Measurements from ENCODE around the gene SGCD.

The SGCD gene

DNA sequence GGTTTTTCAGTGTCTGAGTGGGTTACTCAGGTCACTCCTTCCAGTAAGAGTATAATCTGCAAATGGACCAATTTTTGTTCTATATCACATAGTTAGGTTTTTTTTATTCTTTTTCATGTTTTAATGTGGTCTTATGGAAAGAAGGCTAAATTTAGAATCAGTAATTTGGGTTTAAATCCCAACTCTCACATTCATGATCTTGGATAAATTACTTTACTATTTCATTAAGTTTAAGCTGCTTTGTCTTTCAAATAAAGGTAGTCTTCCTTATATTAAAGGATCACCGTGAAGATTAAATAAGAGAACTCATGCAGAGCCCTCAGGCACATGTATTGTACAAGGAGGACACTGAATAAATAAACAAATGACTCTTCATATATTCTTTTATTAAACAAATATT lies 234.7 kb downstream of the SGCD start:
- Histone ChIP-seq H3K4me3 (replicated peaks; ENCODE audit: low read depth, low read length) (no peak overlapping the region), H3K27me3 (replicated peaks; ENCODE audit: control insufficient read depth, insufficient read depth, low read length) (no peaks in the 10 kb centered on the region), H3K36me3 (ENCODE audit: control insufficient read depth, insufficient read depth, low read length) (no peaks in the 10 kb centered on the region)
- DNase-seq (ENCODE audit: extremely low read depth, insufficient read length): no peak
- TF ChIP-seq, protein P1, sequence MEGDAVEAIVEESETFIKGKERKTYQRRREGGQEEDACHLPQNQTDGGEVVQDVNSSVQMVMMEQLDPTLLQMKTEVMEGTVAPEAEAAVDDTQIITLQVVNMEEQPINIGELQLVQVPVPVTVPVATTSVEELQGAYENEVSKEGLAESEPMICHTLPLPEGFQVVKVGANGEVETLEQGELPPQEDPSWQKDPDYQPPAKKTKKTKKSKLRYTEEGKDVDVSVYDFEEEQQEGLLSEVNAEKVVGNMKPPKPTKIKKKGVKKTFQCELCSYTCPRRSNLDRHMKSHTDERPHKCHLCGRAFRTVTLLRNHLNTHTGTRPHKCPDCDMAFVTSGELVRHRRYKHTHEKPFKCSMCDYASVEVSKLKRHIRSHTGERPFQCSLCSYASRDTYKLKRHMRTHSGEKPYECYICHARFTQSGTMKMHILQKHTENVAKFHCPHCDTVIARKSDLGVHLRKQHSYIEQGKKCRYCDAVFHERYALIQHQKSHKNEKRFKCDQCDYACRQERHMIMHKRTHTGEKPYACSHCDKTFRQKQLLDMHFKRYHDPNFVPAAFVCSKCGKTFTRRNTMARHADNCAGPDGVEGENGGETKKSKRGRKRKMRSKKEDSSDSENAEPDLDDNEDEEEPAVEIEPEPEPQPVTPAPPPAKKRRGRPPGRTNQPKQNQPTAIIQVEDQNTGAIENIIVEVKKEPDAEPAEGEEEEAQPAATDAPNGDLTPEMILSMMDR (IDR thresholded peaks at IDR 0.05; ENCODE audit: insufficient read depth, low read length, poor library complexity, severe bottlenecking): no peak

DNA sequence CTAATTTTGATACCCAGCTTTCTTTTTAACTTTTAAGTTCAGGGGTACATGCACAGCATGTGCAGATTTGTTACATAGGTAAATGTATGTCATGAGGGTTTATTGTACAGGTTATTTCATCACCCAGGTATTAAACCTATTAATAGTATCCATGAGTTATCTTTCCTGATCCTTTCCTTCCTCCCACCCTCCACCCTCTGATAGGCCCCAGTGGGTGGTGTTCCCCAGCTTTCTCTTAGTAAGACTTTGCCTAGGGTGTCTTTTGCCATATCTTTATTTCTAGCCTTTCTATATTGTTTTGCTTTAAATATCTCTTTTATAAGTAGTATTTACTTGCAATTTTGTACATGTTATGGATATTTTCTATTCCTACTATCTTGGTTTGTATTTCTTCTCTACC lies 243.7 kb downstream of the SGCD start:
- TF ChIP-seq, protein P1 (IDR thresholded peaks at IDR 0.05; ENCODE audit: insufficient read depth, low read length, poor library complexity, severe bottlenecking): no peak
- Histone ChIP-seq H3K27me3 (replicated peaks; ENCODE audit: control insufficient read depth, insufficient read depth, low read length) (no peaks in the 10 kb centered on the region), H3K4me3 (replicated peaks; ENCODE audit: low read depth, low read length) (no peak overlapping the region), H3K36me3 (ENCODE audit: control insufficient read depth, insufficient read depth, low read length) (no peaks in the 10 kb centered on the region)
- no peak for DNase-seq (ENCODE audit: extremely low read depth, insufficient read length)

DNA sequence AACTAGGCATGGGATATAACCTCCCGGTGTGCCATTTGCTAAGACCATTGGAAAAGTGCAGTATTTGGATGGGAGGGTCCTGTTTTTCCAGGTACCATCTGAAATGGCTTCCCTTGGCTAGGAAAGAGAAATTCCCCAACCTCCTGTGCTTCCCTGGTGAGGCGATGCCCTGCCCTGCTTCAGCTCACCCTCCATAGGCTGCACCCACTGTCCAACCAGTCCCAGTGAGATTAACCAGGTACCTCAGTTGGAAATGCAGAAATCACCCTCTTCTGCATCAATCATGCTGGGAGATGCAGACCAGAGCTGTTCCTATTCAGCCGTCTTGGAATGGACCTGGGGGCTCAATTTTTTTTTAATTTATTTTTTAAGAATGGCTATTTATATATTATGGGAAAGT lies 254.8 kb downstream of the SGCD start:
- Histone ChIP-seq H3K27me3 (replicated peaks; ENCODE audit: control insufficient read depth, insufficient read depth, low read length) (no peaks in the 10 kb centered on the region), H3K4me3 (replicated peaks; ENCODE audit: low read depth, low read length) (no peak overlapping the region), H3K36me3 (ENCODE audit: control insufficient read depth, insufficient read depth, low read length) (no peaks in the 10 kb centered on the region)
- TF ChIP-seq, protein P1 (IDR thresholded peaks at IDR 0.05; ENCODE audit: insufficient read depth, low read length, poor library complexity, severe bottlenecking): no peak
- DNase-seq (ENCODE audit: extremely low read depth, insufficient read length): no peak

- H3K36me3 ChIP-seq (ENCODE audit: control insufficient read depth, insufficient read depth, low read length): no peaks in the 10 kb centered on the region
- no peak for DNase-seq (ENCODE audit: extremely low read depth, insufficient read length)
- TF ChIP-seq, protein P1 (IDR thresholded peaks at IDR 0.05; ENCODE audit: insufficient read depth, low read length, poor library complexity, severe bottlenecking): no peak
Measured at GRCh38 chr5:156582193-156582598, 255.2 kb downstream of the SGCD start.

GRCh38 chr5:156584871-156585270 lies 257.9 kb downstream of the SGCD start:
- H3K36me3 ChIP-seq (ENCODE audit: control insufficient read depth, insufficient read depth, low read length): no peaks in the 10 kb centered on the region

More at GRCh38 chr5:156582193-156582598, 255.2 kb downstream of the SGCD start:
- no peak overlapping the region for H3K4me3 ChIP-seq (replicated peaks; ENCODE audit: low read depth, low read length)
- H3K27me3 ChIP-seq (replicated peaks; ENCODE audit: control insufficient read depth, insufficient read depth, low read length): no peaks in the 10 kb centered on the region

More at GRCh38 chr5:156584871-156585270, 257.9 kb downstream of the SGCD start:
- no peak overlapping the region for H3K4me3 ChIP-seq (replicated peaks; ENCODE audit: low read depth, low read length)
- no peaks in the 10 kb centered on the region for H3K27me3 ChIP-seq (replicated peaks; ENCODE audit: control insufficient read depth, insufficient read depth, low read length)
- TF ChIP-seq, protein P1 (IDR thresholded peaks at IDR 0.05; ENCODE audit: insufficient read depth, low read length, poor library complexity, severe bottlenecking): no peak
- DNase-seq (ENCODE audit: extremely low read depth, insufficient read length): no peak
